AG10803 (cell line): ENCODE data around the gene NWD2.

ENCODE experiments used
- DNase-seq: peaks from one replicate; pipeline ENCODE4 v3.0.0; 2010; ENCODE audit warnings: low read depth
- H3K4me3 ChIP-seq: 2 replicates; pipeline ENCODE4 v1.5.1; 2011; ENCODE audit warnings: mild to moderate bottlenecking, low read length, control low read depth
- TF ChIP-seq, protein P1 (sequence below): conservative IDR thresholded peaks from 2 replicates; pipeline ENCODE4 v1.5.1; 2011; ENCODE audit warnings: mild to moderate bottlenecking, low read length, control low read depth, inconsistent platforms

NWD2 gene

DNA sequence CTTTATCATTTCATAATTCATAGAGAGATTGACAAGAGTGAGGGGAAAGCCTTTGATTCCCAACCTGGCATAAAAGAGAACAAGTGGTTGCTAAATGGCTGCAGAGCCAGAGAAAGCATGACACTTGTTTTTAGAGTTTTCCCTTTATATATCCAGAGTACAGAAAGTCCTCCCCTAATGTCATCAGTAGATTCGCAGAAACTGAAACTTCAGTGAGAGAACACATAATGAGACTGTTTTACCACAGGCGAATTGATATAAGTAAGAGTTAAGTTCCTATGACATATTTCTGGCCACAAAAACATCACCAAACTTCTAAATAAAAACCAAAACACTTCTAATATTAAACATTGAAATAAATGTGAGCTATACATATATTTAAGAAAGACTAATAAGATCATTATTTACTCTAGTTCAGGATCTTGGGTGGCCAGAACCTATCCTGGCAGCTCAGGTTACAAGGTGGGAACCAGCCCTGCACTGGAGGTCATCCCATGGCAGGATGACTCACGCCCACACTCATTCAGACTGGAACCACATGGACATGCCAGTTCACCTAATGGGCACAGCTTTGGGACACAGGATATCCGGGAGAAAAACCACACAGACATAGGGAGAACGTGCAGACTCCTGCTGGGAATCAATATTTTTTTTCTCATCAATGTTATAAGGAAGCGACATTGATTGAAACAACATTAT, 35.5 kb downstream of the NWD2 start:
- TF ChIP-seq, protein P1, sequence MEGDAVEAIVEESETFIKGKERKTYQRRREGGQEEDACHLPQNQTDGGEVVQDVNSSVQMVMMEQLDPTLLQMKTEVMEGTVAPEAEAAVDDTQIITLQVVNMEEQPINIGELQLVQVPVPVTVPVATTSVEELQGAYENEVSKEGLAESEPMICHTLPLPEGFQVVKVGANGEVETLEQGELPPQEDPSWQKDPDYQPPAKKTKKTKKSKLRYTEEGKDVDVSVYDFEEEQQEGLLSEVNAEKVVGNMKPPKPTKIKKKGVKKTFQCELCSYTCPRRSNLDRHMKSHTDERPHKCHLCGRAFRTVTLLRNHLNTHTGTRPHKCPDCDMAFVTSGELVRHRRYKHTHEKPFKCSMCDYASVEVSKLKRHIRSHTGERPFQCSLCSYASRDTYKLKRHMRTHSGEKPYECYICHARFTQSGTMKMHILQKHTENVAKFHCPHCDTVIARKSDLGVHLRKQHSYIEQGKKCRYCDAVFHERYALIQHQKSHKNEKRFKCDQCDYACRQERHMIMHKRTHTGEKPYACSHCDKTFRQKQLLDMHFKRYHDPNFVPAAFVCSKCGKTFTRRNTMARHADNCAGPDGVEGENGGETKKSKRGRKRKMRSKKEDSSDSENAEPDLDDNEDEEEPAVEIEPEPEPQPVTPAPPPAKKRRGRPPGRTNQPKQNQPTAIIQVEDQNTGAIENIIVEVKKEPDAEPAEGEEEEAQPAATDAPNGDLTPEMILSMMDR = no peak
- H3K4me3 ChIP-seq = no peak overlapping the region
- DNase-seq = no peak

- DNase-seq = no peak
- TF ChIP-seq, protein P1 = no peak
- H3K4me3 ChIP-seq = no peak overlapping the region
These were observed 54.9 kb downstream of the NWD2 start for GRCh38 chr4:37299468-37299867.

- TF ChIP-seq, protein P1 = no peak
- H3K4me3 ChIP-seq = no peak overlapping the region
- no peak for DNase-seq
These were observed 60.1 kb downstream of the NWD2 start for GRCh38 chr4:37304612-37305011.

DNA sequence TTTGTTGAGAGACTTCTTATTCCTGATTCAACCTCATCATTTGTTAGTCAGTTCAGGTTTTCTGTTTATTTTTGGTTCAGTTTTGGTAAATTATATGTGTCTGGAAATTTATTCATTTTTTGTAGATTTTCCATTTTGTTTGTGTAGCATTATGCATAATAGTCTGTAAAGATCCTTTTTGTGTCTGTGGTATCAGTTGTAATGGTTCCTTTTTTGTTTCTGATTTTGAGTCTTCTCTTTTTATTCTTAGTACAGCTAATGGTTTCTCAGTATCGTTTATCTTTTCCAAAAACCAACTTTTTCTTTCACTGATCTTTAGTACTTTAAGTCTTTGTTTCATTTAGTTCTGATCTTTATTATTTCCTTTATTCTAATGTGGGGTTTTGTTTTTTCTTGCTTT, 61.4 kb downstream of the NWD2 start:
- TF ChIP-seq, protein P1 = no peak
- H3K4me3 ChIP-seq = no peak overlapping the region

GRCh38 chr4:37317104-37317643, 72.6 kb downstream of the NWD2 start:
- no peak overlapping the region for H3K4me3 ChIP-seq
- TF ChIP-seq, protein P1 = no peak
- DNase-seq = no peak

More for the DNA sequence above, 61.4 kb downstream of the NWD2 start:
- no peak for DNase-seq

DNA sequence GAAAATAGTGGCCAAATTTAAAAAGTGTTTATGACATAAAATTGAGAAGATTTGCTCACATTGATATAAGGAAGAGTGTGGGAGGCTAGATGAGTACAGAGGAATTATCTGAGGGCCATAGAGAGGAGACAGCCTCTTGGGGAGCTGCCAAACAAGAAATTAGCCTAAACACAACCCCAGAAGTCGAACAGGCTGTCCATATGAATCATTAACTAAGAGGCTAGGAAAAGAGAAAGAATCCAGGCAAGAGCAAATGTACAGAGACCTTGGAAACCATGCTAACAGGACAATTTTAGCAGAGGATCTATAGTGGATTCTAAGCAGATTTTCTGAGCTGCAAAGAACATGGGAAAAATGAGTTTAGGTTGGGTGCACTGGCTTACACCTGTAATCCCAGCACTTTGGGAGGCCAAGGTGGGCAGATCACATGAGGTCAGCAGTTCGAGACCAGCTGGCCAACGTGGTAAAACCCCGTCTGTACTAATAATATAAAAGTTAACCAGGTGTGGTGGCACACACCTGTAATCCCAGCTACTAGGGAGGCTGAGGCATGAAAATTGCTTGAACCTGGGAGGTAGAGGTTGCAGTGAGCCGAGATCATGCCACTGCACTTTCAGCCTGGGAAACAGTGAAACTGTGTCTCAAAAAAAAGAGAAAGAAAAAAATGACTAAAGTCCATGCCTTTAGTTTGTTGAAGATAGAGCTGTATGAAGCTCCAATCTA, 76.1 kb downstream of the NWD2 start:
- H3K4me3 ChIP-seq = no peak overlapping the region
- DNase-seq = no peak
- TF ChIP-seq, protein P1 = no peak
